Fibroblast of skin of abdomen (primary cell): ENCODE results near the gene C5orf63.
"Not testable (repeated sequence)": the region's sequence is repeated elsewhere in the genome, so short reads cannot be mapped to it uniquely, and the experiment has no call there.

Experiments
- DNase-seq: peaks from one replicate; pipeline ENCODE4 v3.0.0-alpha.2; 2013

Gene C5orf63

DNA sequence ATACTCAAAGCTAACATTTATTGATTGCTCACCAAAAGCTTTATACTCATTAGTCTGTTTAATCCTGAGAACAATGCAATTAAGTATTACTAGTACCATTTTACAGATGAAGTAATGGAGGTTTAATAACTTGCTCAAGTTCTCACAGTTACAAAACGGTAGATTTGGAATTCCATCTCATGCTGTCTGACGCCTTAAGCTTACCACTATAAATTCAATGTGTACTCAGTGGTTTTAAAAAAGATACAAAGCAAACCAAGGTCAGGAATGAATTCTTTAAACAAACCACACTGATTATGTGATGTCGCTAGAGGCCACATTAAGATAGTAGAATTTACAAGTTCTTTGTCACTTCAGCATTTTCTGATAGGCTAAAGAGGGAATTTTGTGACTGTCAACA, 1.2 kb upstream of the C5orf63 start:
- no peak for DNase-seq

GRCh38 chr5:127070243-127070642, 3.1 kb downstream of the C5orf63 start:
- DNase-seq, result no peak

GRCh38 chr5:127068493-127069214, 4.6 kb downstream of the C5orf63 start:
- DNase-seq, result peak; percentile 87

DNA sequence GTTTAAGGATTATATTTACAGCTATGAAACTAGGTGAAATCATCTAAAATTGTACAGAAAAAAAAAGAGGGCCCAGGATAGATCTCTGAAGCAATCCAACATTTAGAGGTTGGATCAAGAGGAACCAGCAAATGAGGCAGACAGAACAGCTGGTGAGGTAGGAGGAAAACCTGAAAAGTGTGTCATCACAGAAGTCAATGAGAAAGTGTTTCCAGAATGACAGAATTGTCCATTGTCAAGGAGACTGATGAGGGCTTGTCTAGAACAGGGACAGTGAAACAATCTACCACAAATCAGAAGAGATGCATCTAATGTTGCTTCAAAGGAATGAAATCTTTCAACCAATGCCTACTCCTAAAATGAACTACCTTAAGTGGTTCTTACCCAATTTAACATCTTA, 6.6 kb downstream of the C5orf63 start:
- no peak for DNase-seq

GRCh38 chr5:127064253-127064840, 9.0 kb downstream of the C5orf63 start:
- no peak for DNase-seq

GRCh38 chr5:127063257-127063913, 9.9 kb downstream of the C5orf63 start:
- no peak for DNase-seq

- no peak for DNase-seq
Measured at GRCh38 chr5:127061956-127062355, 11.3 kb downstream of the C5orf63 start.

DNA sequence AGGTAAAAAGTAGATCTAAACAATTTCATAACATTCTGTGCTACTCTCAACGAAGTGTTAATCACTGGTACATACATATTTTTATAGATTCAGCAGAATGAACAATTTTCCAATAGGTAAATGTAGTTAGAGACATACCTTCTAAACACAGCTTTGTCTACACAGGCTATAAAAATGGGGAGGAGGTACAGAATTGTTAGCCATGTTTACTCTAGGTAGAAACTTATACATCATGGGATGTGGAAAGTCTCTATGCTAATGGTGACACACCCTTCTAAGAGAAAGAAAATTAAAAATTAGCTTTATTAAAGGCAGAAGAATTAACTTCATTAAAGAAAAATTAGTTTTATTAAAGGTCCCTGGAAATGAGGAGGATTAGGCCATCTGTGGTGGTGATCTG, 11.8 kb downstream of the C5orf63 start:
- no peak for DNase-seq

DNA sequence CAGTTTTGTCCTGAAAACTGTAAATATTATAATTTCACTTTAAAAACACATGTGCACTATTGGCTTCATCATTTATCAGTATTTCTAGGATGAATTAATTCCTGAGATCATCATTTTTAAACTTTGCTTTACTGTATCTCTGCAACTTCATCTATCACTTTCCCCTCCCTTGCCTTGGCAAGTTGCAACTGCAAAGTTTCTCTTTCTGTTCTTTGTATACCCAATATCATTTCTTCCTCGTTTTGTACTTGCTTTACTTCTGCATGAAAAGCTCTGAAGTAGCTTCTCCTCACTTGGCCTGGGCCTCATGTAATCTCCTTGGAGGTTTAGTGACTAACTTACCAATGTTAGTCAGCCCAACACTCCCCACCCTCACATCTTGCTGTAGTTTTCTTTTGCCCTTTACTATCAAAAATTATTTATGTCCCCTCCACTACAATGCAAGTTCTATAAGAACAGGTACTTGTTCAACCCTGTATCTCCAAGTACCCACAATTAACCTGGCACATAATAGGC, 12.8 kb downstream of the C5orf63 start:
- DNase-seq, result no peak

DNA sequence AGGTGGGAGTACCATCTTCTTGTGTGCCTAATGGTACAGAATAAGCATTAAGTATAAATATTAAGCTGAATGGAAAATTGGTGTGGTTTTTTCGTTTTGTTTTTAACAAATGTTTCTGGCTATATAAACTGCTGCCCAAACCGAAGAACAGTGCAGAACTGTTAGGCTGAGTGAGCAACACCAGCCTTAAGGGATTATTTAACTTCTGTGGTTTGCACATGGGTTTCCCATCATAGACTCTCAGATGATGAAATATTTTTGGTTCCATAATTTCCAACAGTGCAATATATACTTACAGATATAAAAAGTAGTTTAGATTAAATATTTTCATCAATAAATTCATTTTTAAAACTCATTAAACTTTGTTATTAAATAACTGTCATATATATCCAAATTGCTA, 16.4 kb downstream of the C5orf63 start:
- no peak for DNase-seq

- DNase-seq, result no peak
Measured at GRCh38 chr5:127055880-127056653, 17.2 kb downstream of the C5orf63 start.

DNA sequence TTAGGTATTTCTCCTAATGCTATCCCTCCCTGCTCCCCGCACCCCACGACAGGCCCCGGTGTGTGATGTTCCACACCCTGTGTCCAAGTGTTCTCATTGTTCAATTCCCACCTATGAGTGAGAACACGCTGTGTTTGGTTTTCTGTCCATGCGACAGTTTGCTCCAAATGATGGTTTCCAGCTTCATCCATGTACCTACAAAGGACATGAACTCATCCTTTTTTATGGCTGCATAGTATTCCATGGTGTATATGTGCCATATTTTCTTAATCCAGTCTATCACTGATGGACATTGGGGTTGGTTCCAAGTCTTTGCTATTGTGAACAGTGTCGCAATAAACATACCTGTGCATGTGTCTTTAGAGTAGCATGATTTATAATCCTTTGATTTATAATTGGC, 19.8 kb downstream of the C5orf63 start:
- DNase-seq, result not testable (repeated sequence)

- no peak for DNase-seq
Measured at GRCh38 chr5:127053049-127053448, 20.3 kb downstream of the C5orf63 start.

GRCh38 chr5:127051591-127051990, 21.7 kb downstream of the C5orf63 start:
- DNase-seq, result no peak

DNA sequence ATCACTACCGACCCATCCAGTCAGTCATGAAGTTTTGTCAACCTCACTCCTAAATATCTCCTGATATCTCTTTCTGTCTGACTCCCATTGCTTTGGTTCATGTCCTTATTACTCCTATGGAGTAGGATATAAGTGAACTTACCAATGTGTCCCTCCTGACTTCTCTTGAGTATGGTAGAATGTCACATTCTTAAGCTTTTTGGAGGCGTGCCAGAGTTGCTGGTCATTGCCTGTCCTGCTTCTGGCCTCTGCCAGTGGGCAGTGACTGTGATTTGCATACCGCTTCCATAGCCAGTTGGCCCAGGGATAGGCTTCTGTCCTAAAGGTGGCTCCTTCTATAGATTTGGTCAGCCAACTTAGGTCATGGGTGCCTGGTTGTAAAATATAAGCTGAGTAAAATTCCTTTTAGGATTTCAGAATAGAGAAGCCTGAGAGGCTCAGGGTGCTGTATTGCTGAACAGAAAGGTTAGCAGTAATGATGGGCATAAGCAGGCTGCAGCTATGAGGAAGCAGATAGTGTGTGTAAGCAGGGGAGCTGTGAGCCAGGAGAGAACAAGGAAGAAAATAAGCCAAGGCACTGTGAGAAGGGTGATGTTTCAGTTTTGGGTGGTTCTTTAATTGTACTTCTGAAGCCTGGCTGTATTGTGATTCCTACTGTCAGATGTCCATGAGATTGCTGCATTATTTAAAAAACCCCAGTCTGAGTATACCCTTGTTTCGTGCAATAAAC, 26.8 kb downstream of the C5orf63 start:
- DNase-seq, result no peak

GRCh38 chr5:127042593-127042992, 30.7 kb downstream of the C5orf63 start:
- DNase-seq, result no peak

DNA sequence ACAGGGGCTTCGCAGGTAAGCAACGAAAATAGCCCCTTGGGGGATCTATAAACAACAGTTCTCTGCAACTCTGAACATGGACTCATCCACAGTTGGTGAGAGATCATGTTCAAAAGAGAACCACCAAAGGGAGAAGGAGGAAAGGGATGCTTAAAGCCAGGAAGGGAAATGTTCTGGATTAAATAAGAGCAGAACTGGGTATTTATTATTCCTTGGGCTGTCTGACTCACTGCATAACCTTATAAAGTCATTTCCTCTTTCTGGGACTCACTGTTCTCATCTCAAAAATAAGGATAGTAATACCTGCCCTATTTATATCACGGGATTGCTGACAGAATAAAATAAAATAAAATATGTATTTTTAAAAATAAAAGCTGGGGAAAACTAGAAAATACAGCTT, 31.7 kb downstream of the C5orf63 start:
- peak; percentile 12 for DNase-seq

GRCh38 chr5:127040796-127041520, 32.3 kb downstream of the C5orf63 start:
- peak; percentile 8 for DNase-seq

- DNase-seq, result no peak
Measured at GRCh38 chr5:127038550-127038949, 34.8 kb downstream of the C5orf63 start.

GRCh38 chr5:127031863-127032232, 41.5 kb downstream of the C5orf63 start:
- no peak for DNase-seq

GRCh38 chr5:127031147-127031862, 42.0 kb downstream of the C5orf63 start:
- no peak for DNase-seq
